ENCODE results near the gene DEPDC5. TPM values are rescaled to one million over a fixed set of nuclear protein-coding genes. Genes with fewer than 3 reads are reported as not detected.

The DEPDC5 gene
- total RNA-seq, 1 donor from 2014 or later = 15.9 TPM

- FAIRE-seq (no peak), DNase-seq (ENCODE audit: low spot score in 2 of 2) (no peak)
Measured at GRCh38 chr22:31917227-31917921, 163.6 kb downstream of the DEPDC5 start.

DNA sequence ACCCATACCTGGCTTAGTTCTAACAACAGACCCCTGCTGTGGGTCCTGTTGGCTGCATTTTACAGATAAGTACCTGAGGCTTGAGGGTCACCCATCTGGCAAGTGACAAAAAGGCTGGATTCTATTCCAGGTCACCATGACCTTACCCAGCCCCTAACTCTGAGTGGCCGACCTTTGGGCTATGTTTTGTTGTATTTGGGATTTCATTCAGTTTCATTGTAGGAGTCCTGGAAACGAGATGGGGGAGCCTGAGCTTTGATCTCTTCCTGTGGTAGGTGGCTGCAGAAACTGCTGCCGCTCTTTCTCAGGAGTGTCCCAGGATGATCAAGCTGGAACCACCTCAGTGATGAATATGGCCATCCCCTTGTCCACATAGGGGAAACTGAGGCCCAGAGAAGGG, 165.9 kb downstream of the DEPDC5 start:
- DNase-seq (ENCODE audit: low spot score in 2 of 2) = no peak
- FAIRE-seq = no peak

DNA sequence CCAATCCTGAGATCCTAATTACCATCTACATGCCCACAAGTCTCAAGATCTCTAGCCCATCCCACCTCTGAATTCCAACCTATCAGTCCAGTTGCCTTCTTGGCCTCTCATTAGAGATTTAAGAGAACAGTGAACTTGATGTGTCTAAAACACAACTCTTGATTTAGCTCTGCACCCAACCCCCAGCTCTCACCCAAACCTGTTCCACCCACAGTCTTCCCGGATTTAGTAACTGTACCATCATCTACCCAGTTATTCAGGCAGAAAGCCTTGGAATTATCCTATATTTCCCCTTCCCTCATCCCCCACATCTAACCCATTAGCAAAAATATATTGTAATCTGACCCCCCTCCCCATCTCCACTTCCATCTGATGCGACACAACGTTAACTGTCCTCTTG, 166.5 kb downstream of the DEPDC5 start:
- no peak for FAIRE-seq

DNA sequence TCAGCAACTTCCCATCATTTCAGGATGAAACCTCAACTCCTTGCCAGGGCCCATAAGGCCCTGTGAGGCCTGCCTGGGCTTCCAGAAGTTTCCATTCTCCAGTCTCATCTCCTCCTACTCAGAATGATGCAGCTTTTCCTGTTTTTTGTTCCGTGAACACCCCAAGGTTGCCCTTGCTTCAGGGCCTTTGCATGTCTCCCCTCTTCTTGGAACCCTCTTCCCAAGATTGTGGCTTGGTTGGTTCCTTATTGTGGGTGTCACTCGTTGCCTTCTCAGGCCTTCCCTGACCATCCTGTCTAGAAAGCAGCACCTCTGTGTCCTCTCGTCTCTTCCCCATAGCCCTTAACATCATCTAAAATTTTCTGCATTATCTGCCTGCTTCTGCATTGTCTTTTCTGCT, 167.3 kb downstream of the DEPDC5 start:
- FAIRE-seq = no peak
- DNase-seq (ENCODE audit: low spot score in 2 of 2) = no peak

More for the DNA sequence above, 166.5 kb downstream of the DEPDC5 start:
- DNase-seq (ENCODE audit: low spot score in 2 of 2) = no peak

DNA sequence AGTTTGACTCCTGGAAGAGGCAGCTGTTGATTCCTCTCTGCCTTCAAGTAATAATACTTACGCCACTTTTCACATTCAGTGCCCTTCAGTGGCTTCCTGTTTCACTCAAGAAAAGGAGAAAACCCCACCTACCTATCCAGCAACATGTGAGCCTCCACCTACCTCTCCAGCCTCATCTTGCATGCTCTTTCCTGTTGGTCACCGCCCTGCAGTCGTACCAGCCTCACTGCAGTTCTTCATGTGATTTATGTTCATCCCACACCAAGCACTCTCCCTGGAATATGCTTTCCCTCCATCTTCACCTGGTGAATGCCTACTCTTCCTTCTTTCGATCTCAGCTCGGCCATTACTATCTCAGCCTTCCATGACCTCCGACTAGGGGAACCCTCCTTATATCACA, 168.7 kb downstream of the DEPDC5 start:
- FAIRE-seq (no peak), DNase-seq (ENCODE audit: low spot score in 2 of 2) (no peak)

GRCh38 chr22:31923136-31923535, 169.3 kb downstream of the DEPDC5 start:
- DNase-seq (ENCODE audit: low spot score in 2 of 2) (no peak), FAIRE-seq (no peak)

- FAIRE-seq (no peak), DNase-seq (ENCODE audit: low spot score in 2 of 2) (no peak)
Measured at GRCh38 chr22:31923747-31924146, 169.9 kb downstream of the DEPDC5 start.

- DNase-seq (ENCODE audit: low spot score in 2 of 2) (no peak), FAIRE-seq (no peak)
Measured at GRCh38 chr22:31925056-31925455, 171.2 kb downstream of the DEPDC5 start.

GRCh38 chr22:31926024-31926423, 172.2 kb downstream of the DEPDC5 start:
- no peak for FAIRE-seq
- DNase-seq (ENCODE audit: low spot score in 2 of 2) = no peak

DNA sequence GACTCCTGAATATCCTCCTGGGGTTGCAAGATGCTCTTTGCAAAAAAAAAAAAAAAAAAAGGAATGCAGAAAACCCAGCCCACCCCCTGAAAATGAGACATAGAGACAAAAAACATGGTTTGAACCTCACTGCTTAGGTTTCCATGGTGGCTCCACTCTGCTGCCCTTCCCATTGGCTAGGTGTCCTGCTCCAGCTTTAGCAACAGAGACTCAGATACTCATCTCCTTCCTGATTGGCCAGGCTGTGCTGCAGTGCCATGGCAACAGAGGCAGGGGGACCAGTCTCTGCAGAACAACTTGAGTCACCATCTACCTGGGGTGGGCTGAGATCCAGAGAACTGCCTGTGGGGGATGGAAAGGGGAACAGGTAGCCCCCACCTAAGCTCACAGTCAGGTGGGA, 173.2 kb downstream of the DEPDC5 start:
- DNase-seq (ENCODE audit: low spot score in 2 of 2) = peak in 1 of 2 donors; percentile 50
- FAIRE-seq = no peak

DNA sequence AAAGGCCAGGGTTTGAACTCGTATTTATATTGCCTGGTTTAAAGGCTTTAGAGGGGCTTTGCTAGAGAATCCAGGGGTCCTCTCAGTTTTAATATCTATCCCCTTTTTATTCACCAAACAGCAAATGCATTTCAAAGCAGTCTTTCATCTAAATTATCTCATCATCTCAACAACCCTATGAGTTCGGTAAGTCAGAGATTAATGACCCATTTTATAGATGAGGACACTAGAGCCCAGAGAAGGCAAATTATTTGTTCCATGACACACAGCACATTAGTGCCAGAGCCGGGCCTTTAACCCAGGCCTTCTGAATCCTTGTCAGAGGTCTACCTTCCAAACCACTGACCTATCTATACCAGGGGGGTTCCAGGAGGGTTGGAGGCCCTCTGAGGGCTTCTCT, 173.7 kb downstream of the DEPDC5 start:
- FAIRE-seq (no peak), DNase-seq (ENCODE audit: low spot score in 2 of 2) (no peak)

GRCh38 chr22:31929167-31929930, 175.5 kb downstream of the DEPDC5 start:
- DNase-seq (ENCODE audit: low spot score in 2 of 2) = no peak
- FAIRE-seq = no peak

- FAIRE-seq = no peak
Measured at GRCh38 chr22:31932863-31933262, 179.0 kb downstream of the DEPDC5 start.

DNA sequence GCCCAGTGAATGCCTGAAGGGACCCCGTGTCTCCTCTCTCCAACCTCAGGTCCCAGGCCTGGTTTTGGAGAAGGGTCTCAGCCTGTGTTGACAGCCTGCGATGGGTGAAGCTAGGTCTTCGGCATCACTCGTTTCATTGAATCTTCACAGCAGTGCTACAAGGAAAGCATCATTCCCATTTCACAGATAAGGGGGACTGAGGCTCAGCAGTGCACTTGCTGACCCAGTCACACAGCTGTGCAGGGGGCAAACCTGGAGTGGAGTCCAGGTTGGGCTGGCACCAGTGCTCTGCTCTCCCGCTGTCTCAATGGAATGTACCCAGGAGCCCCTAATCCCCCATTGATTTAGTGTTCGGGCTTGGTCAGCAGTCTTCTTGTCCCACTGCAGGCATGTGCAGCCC, 179.6 kb downstream of the DEPDC5 start:
- FAIRE-seq (no peak), DNase-seq (ENCODE audit: low spot score in 2 of 2) (no peak)

More at GRCh38 chr22:31932863-31933262, 179.0 kb downstream of the DEPDC5 start:
- no peak for DNase-seq (ENCODE audit: low spot score in 2 of 2)

DNA sequence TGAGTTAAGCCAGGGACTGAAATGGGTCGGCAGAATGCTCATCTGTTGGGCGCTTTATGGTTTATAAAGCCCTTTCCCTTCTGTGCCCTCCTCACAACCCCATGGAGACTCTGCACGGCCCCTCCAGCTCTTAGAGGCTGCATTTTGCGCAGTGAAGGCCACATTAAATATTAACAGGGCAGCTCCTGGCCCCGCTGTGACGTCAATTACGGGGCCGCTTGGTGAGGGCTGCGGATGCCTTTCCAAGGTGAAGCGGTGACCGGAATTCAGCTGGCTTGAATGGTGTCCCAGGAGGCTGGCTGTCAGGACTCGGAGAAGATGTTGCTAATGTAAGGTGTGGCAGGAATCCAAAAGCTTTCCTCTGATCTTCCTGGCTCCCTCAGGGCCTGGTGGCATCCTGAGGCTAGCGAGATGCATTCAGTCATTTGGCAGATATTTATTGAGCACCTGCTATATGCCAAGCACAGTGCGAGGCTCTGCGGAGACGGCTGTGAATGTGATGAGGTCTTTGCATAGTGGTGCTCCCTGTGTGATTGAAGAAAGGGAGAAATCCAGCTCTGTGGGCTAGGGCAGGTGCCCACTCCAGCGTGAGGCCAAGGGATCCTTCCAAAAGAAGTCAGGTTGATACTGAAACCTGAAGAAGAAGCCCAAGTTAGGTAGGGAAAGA, 180.1 kb downstream of the DEPDC5 start:
- FAIRE-seq (no peak), DNase-seq (ENCODE audit: low spot score in 2 of 2) (no peak)

- FAIRE-seq (no peak), DNase-seq (ENCODE audit: low spot score in 2 of 2) (no peak)
Measured at GRCh38 chr22:31935961-31936635, 182.3 kb downstream of the DEPDC5 start.

DNA sequence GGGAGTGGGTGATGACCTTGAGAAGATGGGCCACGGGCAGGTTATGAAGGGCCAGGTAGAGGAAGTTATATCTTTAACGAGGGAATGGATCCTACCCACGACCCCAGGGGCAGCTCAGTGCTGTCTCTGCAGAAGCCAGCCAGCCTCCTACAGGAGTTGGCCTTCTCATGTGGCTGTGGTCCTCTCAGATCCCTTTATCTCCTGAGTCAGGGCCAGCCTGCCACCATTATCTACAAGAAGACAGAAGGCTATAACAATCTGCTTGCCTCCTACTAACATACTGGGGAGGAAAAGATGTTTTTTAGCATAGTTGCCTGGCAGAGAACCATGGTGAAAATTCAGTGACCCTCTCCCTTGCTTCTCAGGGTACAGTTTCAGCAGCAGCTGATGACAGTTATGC, 183.5 kb downstream of the DEPDC5 start:
- no peak for FAIRE-seq

GRCh38 chr22:31938296-31938695, 184.5 kb downstream of the DEPDC5 start:
- DNase-seq (ENCODE audit: low spot score in 2 of 2) = no peak
- no peak for FAIRE-seq

More for the DNA sequence above, 183.5 kb downstream of the DEPDC5 start:
- no peak for DNase-seq (ENCODE audit: low spot score in 2 of 2)

- FAIRE-seq = no peak
Measured at GRCh38 chr22:31940506-31940905, 186.7 kb downstream of the DEPDC5 start.

GRCh38 chr22:31942091-31942490, 188.3 kb downstream of the DEPDC5 start:
- FAIRE-seq = no peak
- DNase-seq (ENCODE audit: low spot score in 2 of 2) = no peak

More at GRCh38 chr22:31940506-31940905, 186.7 kb downstream of the DEPDC5 start:
- DNase-seq (ENCODE audit: low spot score in 2 of 2) = no peak

Data from frontal cortex (tissue), 4 donors.